K562 (cell line): ENCODE data around the gene NSUN2.

Experiments used
- CHD2 ChIP-seq: IDR thresholded peaks from 2 replicates; pipeline ENCODE4 v1.6.1; 2011; ENCODE audit warnings: low read depth, low read length
- TCF3 ChIP-seq: sonication (generic); formaldehyde crosslinking; IDR thresholded peaks from 2 replicates; pipeline ENCODE4 v1.4.0; 2020; ENCODE audit warnings: mild to moderate bottlenecking, missing genetic modification reagents

- TF ChIP-seq CHD2 (no peak), TCF3 (CRISPR knock-in tag) (no peak)
These were observed 27.8 kb upstream of the NSUN2 start for GRCh38 chr5:6660688-6661087.
